SH-SY5Y (cell line): ENCODE data around the gene ETV3.

Experiments
- GATA2 ChIP-seq: IDR thresholded peaks from 2 replicates; pipeline ENCODE4 v1.6.1; 2011; ENCODE audit warnings: mild to moderate bottlenecking, low read depth, low read length
- GATA3 ChIP-seq: IDR thresholded peaks from 2 replicates; pipeline ENCODE4 v1.6.1; 2011; ENCODE audit warnings: low read depth, mild to moderate bottlenecking, low read length, moderate library complexity

Gene ETV3

GRCh38 chr1:157112186-157112867 is 25.9 kb downstream of the ETV3 start:
- TF ChIP-seq GATA3 (no peak), GATA2 (no peak)

GRCh38 chr1:157111396-157112165 is 26.6 kb downstream of the ETV3 start:
- TF ChIP-seq GATA3 (no peak), GATA2 (no peak)

DNA sequence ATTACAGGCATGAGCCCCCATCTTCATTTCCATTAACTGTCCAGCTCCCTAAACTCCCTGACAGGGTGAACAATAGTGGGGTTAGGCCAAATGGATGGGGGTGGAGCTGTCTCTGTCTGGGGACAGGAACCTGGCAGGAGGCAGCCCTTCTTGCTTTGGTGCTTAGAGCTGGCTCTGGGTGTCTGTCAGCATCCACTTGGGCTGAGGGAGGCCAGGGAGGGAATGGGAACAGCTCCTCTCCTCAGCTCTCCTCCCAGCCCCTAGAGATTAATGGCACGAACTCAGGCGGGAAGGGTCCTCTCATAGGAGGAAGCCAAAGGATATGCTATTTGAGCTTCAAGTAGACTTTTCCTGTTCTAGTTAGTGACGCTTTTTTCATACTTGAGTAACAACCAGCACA is 27.5 kb downstream of the ETV3 start:
- TF ChIP-seq GATA2 (no peak), GATA3 (no peak)

DNA sequence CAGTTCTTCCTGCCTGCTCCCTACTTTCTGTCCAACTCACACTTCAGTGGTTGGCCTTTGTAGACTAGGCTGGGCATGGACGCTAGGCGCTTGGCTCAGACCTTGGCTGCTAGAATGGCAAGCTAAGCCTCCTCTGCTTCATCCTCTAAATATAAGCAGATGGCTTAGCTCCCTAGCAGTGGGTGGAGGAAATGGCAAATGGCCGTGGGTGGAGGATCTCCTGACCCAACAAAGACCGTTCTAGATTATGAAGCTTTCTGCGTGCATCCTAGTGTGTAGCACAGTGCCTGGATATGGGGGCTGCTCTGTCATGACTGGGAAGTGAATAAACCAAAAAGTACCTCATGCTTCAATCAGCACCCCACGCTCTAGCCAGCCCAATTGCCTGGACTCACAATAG is 28.2 kb downstream of the ETV3 start:
- TF ChIP-seq GATA2: no peak
- no peak for TF ChIP-seq GATA3

DNA sequence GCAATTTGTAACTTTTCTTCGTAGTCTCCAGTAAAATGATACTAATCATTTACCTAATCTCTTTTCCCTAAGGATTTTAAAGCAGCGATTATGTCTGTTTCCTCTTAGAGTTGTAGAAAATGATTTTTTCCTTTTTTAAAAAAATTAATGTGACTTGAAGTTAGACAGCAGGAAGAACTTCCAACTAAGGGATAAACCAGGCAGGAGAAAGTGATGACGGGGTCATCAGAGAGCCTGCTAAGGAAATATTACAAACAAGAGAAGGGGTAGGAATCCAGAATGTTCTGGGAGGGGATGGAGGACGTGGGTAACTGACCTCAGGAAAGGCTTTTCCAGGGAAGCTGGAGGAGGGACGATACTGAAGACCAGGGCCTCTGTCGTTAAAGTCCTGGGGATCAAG is 29.7 kb downstream of the ETV3 start:
- TF ChIP-seq GATA2: no peak
- TF ChIP-seq GATA3: no peak

DNA sequence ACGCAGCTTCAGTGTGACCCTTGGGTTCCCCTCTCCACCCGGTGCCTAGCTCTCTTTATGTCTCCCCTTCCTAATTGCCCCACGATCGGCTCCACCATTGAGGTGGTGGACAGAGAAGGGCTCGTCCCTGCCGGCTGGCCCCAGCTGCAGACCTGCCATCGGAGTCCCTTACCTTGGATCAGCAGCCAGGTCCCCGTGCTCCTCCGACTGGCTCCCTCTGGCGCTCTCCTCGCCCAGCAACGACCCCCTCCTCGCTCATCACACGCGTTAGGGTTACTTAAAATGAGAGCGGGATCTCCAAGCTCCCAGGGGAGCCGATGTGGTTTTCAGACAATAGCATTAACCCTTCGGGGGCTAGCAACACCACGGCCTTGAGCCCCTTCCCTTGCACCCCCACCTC is 30.5 kb downstream of the ETV3 start:
- TF ChIP-seq GATA3: no peak
- no peak for TF ChIP-seq GATA2

GRCh38 chr1:157106813-157107189 is 31.4 kb downstream of the ETV3 start:
- TF ChIP-seq GATA2: no peak
- no peak for TF ChIP-seq GATA3

DNA sequence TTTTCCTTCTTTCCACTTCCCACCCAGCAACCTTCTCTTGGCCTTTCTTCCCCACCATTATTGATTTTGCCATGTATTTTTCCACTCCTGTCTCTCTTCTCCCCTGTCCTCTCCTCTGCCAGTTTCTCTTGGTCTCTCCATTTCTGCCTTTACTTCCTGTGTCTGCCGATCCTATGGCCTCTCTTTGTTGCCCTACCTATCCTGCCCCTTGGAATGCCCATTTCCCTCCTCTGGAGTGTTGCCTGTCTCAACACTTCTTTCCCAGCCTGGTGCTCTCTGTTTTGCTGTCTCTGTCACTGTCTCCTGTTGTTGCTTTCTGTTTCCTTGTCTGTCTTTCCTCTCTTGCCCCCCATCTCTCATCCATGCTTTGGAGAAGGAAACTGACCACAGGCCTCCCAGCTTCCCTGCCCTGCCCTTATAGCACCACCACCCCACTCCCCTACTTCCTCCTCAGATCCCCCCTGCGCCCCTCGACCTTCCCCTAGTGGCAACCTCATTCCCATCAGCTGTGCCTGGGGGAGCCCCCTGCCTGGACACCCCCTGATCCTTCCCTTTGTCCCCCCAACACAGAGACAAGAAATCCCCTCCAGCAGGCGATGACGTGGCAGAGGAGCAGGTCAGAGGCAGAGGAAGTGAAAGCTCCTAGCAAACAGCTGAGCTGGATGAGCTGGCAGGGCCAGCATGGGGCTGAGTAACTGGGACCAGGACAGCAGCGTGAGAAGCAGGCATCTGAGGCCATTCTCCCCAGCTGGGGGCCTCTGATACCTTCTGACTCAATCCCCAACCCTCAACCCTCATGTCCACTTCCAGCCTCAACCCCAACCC is 32.0 kb downstream of the ETV3 start:
- TF ChIP-seq GATA3: no peak
- no peak for TF ChIP-seq GATA2

DNA sequence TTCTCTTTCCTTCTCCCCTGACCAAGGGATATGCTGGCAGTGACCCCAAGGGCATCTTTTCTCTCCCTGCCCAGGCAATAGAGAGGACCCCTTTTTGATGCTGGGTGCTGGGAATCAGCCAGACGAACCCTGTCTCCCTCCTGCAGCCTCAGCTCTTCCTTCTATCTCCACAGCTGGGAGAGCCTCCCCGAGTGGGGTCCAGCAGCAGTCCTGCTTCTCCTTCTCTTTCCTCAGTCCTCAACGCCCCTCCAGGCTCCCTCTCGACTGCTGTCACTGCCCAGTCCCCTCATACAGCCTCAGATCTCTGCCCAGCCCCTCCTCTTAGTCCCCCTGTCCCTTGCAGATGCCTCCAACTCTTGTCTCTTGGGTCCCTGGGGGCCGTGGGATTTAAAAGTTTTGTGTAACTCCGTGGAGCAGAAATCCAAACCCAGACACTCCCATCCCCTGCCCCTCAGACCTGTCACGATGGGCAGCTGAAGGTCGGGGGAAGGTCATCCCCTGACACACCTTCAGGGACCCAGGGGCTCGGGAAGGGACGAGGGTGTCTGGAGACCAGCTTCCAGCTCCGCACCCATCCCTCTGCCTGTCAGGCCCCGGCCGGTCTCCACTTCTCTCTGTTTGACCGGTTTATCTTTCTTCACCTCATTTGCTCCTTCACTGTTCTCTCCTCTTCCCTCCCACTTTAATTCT is 32.8 kb downstream of the ETV3 start:
- TF ChIP-seq GATA3 (no peak), GATA2 (no peak)

DNA sequence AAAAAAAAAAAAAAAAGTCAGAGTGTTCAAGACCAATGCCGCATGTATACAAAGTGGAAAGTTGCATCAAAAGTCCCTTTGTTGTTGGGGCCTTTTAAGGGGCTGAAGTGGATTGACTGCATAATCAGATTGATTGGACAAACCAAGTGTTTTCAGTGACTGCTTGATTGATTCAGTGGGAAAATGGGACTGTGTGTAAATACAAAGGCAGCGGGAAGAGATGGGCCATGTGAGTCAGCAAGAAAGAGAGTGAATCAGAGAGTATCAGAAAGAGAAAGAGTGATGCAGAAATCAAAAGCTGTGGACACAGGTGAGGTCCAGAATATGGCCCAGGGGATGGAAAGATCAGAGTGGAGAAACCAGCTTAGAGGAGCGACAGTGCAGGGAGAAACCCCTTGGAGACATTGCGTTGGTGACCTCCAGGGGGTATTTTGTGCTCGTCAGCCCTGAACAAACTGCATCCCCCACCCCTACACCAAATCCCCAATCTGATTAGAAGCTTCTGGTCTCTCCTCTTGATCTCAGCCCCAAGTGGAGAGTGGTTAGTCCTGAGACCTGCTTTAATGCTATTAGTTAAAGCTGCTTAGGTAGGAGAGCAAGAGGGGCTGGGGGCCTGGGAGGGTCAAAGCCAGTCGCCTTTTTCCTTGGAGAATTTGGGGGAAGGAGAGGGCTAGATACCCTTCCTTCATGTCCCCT is 33.4 kb downstream of the ETV3 start:
- TF ChIP-seq GATA3 (no peak), GATA2 (no peak)

- no peak for TF ChIP-seq GATA2
- TF ChIP-seq GATA3: no peak
Measured at GRCh38 chr1:157103268-157103667, 34.9 kb downstream of the ETV3 start.

DNA sequence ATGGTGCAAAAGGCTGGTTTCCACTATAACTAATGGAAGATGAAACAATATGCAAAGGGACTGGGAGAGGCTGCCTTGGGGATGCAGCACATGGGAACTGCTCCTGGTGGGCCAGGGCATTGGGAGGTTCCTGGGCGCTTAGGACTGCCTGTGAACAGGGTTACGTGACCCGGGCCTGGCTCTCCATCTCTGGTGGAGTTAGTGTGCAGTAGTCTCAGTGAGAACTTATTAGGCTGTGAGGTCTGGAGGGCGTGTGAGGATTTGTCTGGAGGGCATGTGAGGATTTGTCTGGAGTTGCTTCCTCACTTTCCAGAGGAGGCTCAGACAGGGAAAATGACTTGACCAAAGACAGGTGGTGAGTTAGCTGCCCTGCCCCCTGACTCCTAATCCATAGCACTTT is 37.0 kb downstream of the ETV3 start:
- TF ChIP-seq GATA3 (no peak), GATA2 (no peak)

- TF ChIP-seq GATA2 (no peak), GATA3 (no peak)
Measured at GRCh38 chr1:157099633-157100009, 38.6 kb downstream of the ETV3 start, which contains the start of gene ETV3L. ETV3L (minus strand) TSS chr1:157099808; CDS start chr1:157099523, 285 bp downstream.
